Measurements from ENCODE around the gene CD48.

GRCh38 chr1:160676869-160677597 lies 34.6 kb downstream of the CD48 start:
- TF ChIP-seq, protein P1, sequence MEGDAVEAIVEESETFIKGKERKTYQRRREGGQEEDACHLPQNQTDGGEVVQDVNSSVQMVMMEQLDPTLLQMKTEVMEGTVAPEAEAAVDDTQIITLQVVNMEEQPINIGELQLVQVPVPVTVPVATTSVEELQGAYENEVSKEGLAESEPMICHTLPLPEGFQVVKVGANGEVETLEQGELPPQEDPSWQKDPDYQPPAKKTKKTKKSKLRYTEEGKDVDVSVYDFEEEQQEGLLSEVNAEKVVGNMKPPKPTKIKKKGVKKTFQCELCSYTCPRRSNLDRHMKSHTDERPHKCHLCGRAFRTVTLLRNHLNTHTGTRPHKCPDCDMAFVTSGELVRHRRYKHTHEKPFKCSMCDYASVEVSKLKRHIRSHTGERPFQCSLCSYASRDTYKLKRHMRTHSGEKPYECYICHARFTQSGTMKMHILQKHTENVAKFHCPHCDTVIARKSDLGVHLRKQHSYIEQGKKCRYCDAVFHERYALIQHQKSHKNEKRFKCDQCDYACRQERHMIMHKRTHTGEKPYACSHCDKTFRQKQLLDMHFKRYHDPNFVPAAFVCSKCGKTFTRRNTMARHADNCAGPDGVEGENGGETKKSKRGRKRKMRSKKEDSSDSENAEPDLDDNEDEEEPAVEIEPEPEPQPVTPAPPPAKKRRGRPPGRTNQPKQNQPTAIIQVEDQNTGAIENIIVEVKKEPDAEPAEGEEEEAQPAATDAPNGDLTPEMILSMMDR (IDR thresholded peaks at IDR 0.05; ENCODE audit: borderline replicate concordance, extremely low read depth, low read length, poor library complexity, severe bottlenecking) = no peak
- TF ChIP-seq EZH2 (IDR thresholded peaks at IDR 0.05; ENCODE audit: borderline replicate concordance, low read depth, low read length, severe bottlenecking) = no peak

Measured in DND-41 (cell line).